A673 (cell line): ENCODE measurements around the gene HHIPL2. TPM values are rescaled to one million over a fixed set of nuclear protein-coding genes. Genes with fewer than 3 reads are reported as not detected.

Experiments
- BruUV-seq: library from RNA; stranded (reverse); fragments of 400-500 nt; replicated peaks from 2 replicates; lab custom pipeline; 2021; lab: Mats Ljungman, UMichigan
- CTCF ChIA-PET: fragments of 300-600 bp; sonication (Branson Sonifier 250); formaldehyde crosslinking; loops from one replicate; lab custom pipeline; 2022; ENCODE audit warnings: antibody characterized with exemption; lab: Charles Lee
- POLR2A ChIA-PET: fragments of 300-600 bp; sonication (Branson Sonifier 250); formaldehyde crosslinking; loops from one replicate; lab custom pipeline; 2022; ENCODE audit warnings: antibody characterized with exemption; ENCODE audit not compliant: low non-redundant PET; lab: Charles Lee
- DNase-seq: peaks from one replicate; pipeline ENCODE4 v3.0.0-alpha.2; 2015; ENCODE audit warnings: low spot score
- H3K27ac ChIP-seq: fragments of 200-600 bp; sonication (generic); 2 replicates; pipeline ENCODE4 v1.5.1; 2016; ENCODE audit warnings: mixed run types, low read depth, mild to moderate bottlenecking, mixed read lengths, antibody characterized with exemption, low read length; ENCODE audit not compliant: poor library complexity, severe bottlenecking
- H3K27me3 ChIP-seq: fragments of 200-600 bp; sonication (generic); replicated peaks from 2 replicates; pipeline ENCODE4 v1.6.1; 2017; ENCODE audit warnings: mixed run types, low read depth, mild to moderate bottlenecking, mixed read lengths, antibody characterized with exemption, low read length; ENCODE audit not compliant: insufficient read depth, poor library complexity
- H3K36me3 ChIP-seq: fragments of 200-600 bp; sonication (generic); 2 replicates; pipeline ENCODE4 v1.6.1; 2016; ENCODE audit warnings: mixed run types, mild to moderate bottlenecking, mixed read lengths, antibody characterized with exemption, low read length; ENCODE audit not compliant: insufficient read depth, poor library complexity, severe bottlenecking
- H3K4me1 ChIP-seq: fragments of 200-600 bp; sonication (generic); 2 replicates; pipeline ENCODE4 v1.6.1; 2017; ENCODE audit warnings: mixed run types, mild to moderate bottlenecking, mixed read lengths, antibody characterized with exemption, low read length; ENCODE audit not compliant: insufficient read depth, poor library complexity, severe bottlenecking
- H3K4me3 ChIP-seq: fragments of 200-600 bp; sonication (generic); 2 replicates; pipeline ENCODE4 v1.5.1; 2016; ENCODE audit warnings: low read depth, mixed run types, mild to moderate bottlenecking, mixed read lengths, low read length; ENCODE audit not compliant: poor library complexity, severe bottlenecking
- H3K9me3 ChIP-seq: fragments of 200-600 bp; sonication (generic); 2 replicates; pipeline ENCODE4 v1.6.1; 2016; ENCODE audit warnings: mixed run types, low read depth, mild to moderate bottlenecking, mixed read lengths, antibody characterized with exemption, low read length; ENCODE audit not compliant: poor library complexity, severe bottlenecking
- EZH2 ChIP-seq: fragments of 200-600 bp; sonication (generic); IDR thresholded peaks from 2 replicates; pipeline ENCODE4 v1.6.1; 2017; ENCODE audit warnings: borderline replicate concordance, low read depth, mild to moderate bottlenecking, mixed read lengths, antibody characterized with exemption, low read length; ENCODE audit not compliant: poor library complexity, severe bottlenecking
- intact Hi-C: fragments of 100-400 bp; cut with micrococcal nuclease; formaldehyde crosslinking; loops from one replicate; pipeline ENCODE4 v1.10.0; 2022; ENCODE audit not compliant: unreplicated experiment
- total RNA-seq: library from RNA; stranded (reverse); gene quantifications from 2 replicates; pipeline ENCODE4 v1.2.3, GENCODE V29; 2021
- TF ChIP-seq, protein P1 (sequence below): fragments of 300-800, 200-600 bp; sonication (generic); conservative IDR thresholded peaks from 2 replicates; pipeline ENCODE4 v1.5.1; 2017; ENCODE audit warnings: low read depth, mild to moderate bottlenecking, antibody characterized with exemption, low read length, moderate library complexity, mixed read lengths

The HHIPL2 gene
- total RNA-seq, 1 experiment from 2014 or later = not detected

- no TSS peak for BruUV-seq
- no peaks in the 10 kb centered on the region for H3K4me1 ChIP-seq
- H3K27me3 ChIP-seq = peaks cover 5% of the 10 kb centered on the region
- no peak overlapping the region for H3K4me3 ChIP-seq
- no peaks in the 10 kb centered on the region for H3K36me3 ChIP-seq
- H3K9me3 ChIP-seq = no peaks in the 10 kb centered on the region
- POLR2A ChIA-PET = no interaction called here
- intact Hi-C loops = no loop called here
- no peak for TF ChIP-seq EZH2
- TF ChIP-seq, protein P1, sequence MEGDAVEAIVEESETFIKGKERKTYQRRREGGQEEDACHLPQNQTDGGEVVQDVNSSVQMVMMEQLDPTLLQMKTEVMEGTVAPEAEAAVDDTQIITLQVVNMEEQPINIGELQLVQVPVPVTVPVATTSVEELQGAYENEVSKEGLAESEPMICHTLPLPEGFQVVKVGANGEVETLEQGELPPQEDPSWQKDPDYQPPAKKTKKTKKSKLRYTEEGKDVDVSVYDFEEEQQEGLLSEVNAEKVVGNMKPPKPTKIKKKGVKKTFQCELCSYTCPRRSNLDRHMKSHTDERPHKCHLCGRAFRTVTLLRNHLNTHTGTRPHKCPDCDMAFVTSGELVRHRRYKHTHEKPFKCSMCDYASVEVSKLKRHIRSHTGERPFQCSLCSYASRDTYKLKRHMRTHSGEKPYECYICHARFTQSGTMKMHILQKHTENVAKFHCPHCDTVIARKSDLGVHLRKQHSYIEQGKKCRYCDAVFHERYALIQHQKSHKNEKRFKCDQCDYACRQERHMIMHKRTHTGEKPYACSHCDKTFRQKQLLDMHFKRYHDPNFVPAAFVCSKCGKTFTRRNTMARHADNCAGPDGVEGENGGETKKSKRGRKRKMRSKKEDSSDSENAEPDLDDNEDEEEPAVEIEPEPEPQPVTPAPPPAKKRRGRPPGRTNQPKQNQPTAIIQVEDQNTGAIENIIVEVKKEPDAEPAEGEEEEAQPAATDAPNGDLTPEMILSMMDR = no peak
- H3K27ac ChIP-seq = no peak overlapping the region
- CTCF ChIA-PET = no interaction called here
- no peak for DNase-seq
Observed at GRCh38 chr1:222540598-222540995, 7.3 kb downstream of the HHIPL2 start.

DNA sequence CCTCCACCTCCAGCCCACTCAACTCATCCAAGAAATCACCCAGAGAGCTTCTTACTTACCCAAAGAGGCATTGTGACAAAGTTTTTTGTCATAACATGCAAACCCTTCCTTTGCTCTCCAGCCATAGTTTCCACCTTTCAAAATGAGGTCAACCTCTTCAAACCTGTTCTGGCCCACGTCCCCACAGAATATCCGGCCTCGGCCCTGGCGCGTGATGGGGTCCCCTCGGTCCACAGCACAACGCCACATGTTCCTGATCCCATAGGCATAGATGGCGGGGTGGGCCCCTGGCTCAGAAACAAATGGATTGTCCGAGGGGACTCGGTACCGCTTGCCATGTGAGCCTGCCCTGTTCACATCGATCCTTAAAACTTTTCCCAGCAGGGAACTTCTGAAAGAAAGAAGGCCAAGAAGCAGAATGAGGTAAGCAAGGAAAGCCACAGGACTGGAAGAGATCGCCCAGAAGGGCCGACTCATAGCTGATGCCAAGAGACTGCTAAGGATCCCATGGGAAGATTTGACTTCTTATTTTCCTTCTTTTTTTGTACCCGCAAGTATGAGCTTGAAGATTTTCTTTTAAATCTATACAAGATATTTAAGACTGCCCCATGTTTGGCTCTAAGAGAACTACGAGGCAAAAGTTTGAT is 7.8 kb downstream of the HHIPL2 start:
- Histone ChIP-seq H3K4me1 (no peaks in the 10 kb centered on the region), H3K9me3 (no peaks in the 10 kb centered on the region), H3K4me3 (no peak overlapping the region), H3K36me3 (no peaks in the 10 kb centered on the region), H3K27me3 (peaks cover 5% of the 10 kb centered on the region), H3K27ac (no peak overlapping the region)
- no peak for DNase-seq
- no TSS peak for BruUV-seq
- intact Hi-C loops = no loop called here
- ChIA-PET CTCF (no interaction called here), POLR2A (no interaction called here)
- TF ChIP-seq EZH2 = no peak
- TF ChIP-seq, protein P1 = no peak

DNA sequence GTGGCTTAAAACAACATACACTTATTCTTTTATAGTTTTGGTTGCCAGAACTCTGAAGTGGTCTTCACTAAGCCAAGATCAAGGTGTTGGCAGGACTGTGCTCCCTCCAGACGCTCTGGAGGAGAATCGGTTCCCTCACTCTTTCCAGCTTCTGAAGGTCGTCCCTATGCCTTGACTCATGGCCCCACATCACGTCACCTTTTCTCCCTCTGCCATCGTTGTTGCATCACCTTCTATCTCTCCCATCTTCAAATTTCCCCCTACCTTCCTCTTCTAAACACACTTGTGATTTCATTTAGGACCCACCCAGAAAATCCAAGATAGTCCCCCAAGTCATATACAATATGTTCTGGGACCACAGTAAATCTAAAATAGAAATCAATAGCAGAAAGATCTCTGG is 12.4 kb downstream of the HHIPL2 start:
- Histone ChIP-seq H3K4me1 (no peaks in the 10 kb centered on the region), H3K27me3 (peaks cover 5% of the 10 kb centered on the region), H3K9me3 (no peaks in the 10 kb centered on the region), H3K36me3 (no peaks in the 10 kb centered on the region), H3K4me3 (no peak overlapping the region), H3K27ac (no peak overlapping the region)
- no TSS peak for BruUV-seq
- TF ChIP-seq, protein P1 = no peak
- ChIA-PET POLR2A (no interaction called here), CTCF (no interaction called here)
- DNase-seq = no peak
- intact Hi-C loops = no loop called here
